NT2/D1 (cell line): ENCODE data around the gene G3BP2.
A peak's percentile ranks its signal among the peaks of the same experiment; 100 is the strongest.
"Not testable (repeated sequence)": the region's sequence is repeated elsewhere in the genome, so short reads cannot be mapped to it uniquely, and the experiment has no call there.

Experiments
- DNase-seq: peaks from one replicate; pipeline ENCODE4 v3.0.0-alpha.2; 2011; ENCODE audit warnings: low read depth, low spot score
- H3K27me3 ChIP-seq: 2 replicates; pipeline ENCODE4 v1.6.0; 2011; ENCODE audit warnings: mild to moderate bottlenecking; ENCODE audit not compliant: insufficient read length, insufficient read depth
- H3K36me3 ChIP-seq: 2 replicates; pipeline ENCODE4 v1.6.1; 2011; ENCODE audit warnings: mild to moderate bottlenecking, low read length, mixed read lengths; ENCODE audit not compliant: insufficient read depth, insufficient read length
- H3K4me1 ChIP-seq: 2 replicates; pipeline ENCODE4 v1.5.1; 2011; ENCODE audit not compliant: insufficient read depth, insufficient read length
- H3K4me3 ChIP-seq: 2 replicates; pipeline ENCODE4 v1.5.1; 2011; ENCODE audit warnings: low read depth; ENCODE audit not compliant: insufficient read length
- H3K9ac ChIP-seq: 2 replicates; pipeline ENCODE4 v1.6.0; 2011; ENCODE audit warnings: low read depth; ENCODE audit not compliant: insufficient read length
- H3K9me3 ChIP-seq: 2 replicates; pipeline ENCODE4 v1.5.1; 2011; ENCODE audit warnings: mild to moderate bottlenecking, low read length; ENCODE audit not compliant: insufficient read depth
- SUZ12 ChIP-seq: IDR thresholded peaks from 2 replicates; pipeline ENCODE4 v1.6.1; 2011; ENCODE audit not compliant: insufficient read length, insufficient read depth; ENCODE audit errors: extremely low read depth
- YY1 ChIP-seq: IDR thresholded peaks from 2 replicates; pipeline ENCODE4 v1.6.1; 2011; ENCODE audit not compliant: insufficient read length, insufficient read depth
- ZNF274 ChIP-seq: IDR thresholded peaks from 2 replicates; pipeline ENCODE4 v1.6.1; 2011; ENCODE audit warnings: mild to moderate bottlenecking, low read depth, low read length

G3BP2 gene

GRCh38 chr4:75673027-75673958, at the start of gene G3BP2:
TSS of gene G3BP2 (minus strand) at chr4:75673411. CDS start at chr4:75662025, 11,386 bp downstream.
- H3K27me3 ChIP-seq = no peaks in the 10 kb centered on the region
- no peaks in the 10 kb centered on the region for H3K9me3 ChIP-seq
- H3K9ac ChIP-seq = peak within 1 kb of the TSS; percentile 98
- TF ChIP-seq SUZ12 (no peak), YY1 (no peak), ZNF274 (no peak)
- H3K4me3 ChIP-seq = peak within 1 kb of the TSS; percentile 81
- DNase-seq = peak; percentile 92
- H3K36me3 ChIP-seq = peaks cover 21% of the 10 kb centered on the region
- no peaks in the 10 kb centered on the region for H3K4me1 ChIP-seq

GRCh38 chr4:75722417-75722816, 49.2 kb upstream of the G3BP2 start:
- Histone ChIP-seq H3K4me1 (peaks cover 3% of the 10 kb centered on the region), H3K4me3 (peak overlapping the region; percentile 87), H3K27me3 (no peaks in the 10 kb centered on the region), H3K36me3 (peaks cover 29% of the 10 kb centered on the region), H3K9me3 (no peaks in the 10 kb centered on the region), H3K9ac (no peak overlapping the region)
- no peak for TF ChIP-seq YY1
- no peak for DNase-seq

- Histone ChIP-seq H3K4me1 (peaks cover 5% of the 10 kb centered on the region), H3K4me3 (no peak overlapping the region), H3K9ac (no peak overlapping the region), H3K27me3 (no peaks in the 10 kb centered on the region), H3K36me3 (peaks cover 36% of the 10 kb centered on the region), H3K9me3 (no peaks in the 10 kb centered on the region)
- no peak for DNase-seq
- TF ChIP-seq YY1 (no peak), ZNF274 (no peak), SUZ12 (no peak)
These were observed 45.3 kb upstream of the G3BP2 start for GRCh38 chr4:75718529-75718928.

- DNase-seq = no peak
- H3K4me3 ChIP-seq = no peak overlapping the region
- no peaks in the 10 kb centered on the region for H3K27me3 ChIP-seq
- no peak overlapping the region for H3K9ac ChIP-seq
- peaks cover 5% of the 10 kb centered on the region for H3K4me1 ChIP-seq
- H3K36me3 ChIP-seq = peaks cover 41% of the 10 kb centered on the region
- H3K9me3 ChIP-seq = no peaks in the 10 kb centered on the region
- TF ChIP-seq YY1 (no peak), ZNF274 (no peak), SUZ12 (no peak)
These were observed 44.2 kb upstream of the G3BP2 start for GRCh38 chr4:75717408-75717807.

- DNase-seq, H3K4me3 ChIP-seq, H3K27me3 ChIP-seq, H3K9me3 ChIP-seq, H3K9ac ChIP-seq, H3K4me1 ChIP-seq: not testable (repeated sequence)
- peaks cover 41% of the 10 kb centered on the region for H3K36me3 ChIP-seq
These were observed 42.8 kb upstream of the G3BP2 start for GRCh38 chr4:75716054-75716453.

- Histone ChIP-seq H3K9me3 (no peaks in the 10 kb centered on the region), H3K27me3 (no peaks in the 10 kb centered on the region), H3K36me3 (peaks cover 44% of the 10 kb centered on the region), H3K9ac (no peak overlapping the region), H3K4me3 (no peak overlapping the region), H3K4me1 (peaks cover 2% of the 10 kb centered on the region)
- TF ChIP-seq ZNF274 (no peak), YY1 (no peak), SUZ12 (no peak)
- no peak for DNase-seq
These were observed 42.0 kb upstream of the G3BP2 start for GRCh38 chr4:75715105-75715799.

- Histone ChIP-seq H3K36me3 (peaks cover 49% of the 10 kb centered on the region), H3K9ac (no peak overlapping the region), H3K4me1 (peaks cover 4% of the 10 kb centered on the region), H3K9me3 (no peaks in the 10 kb centered on the region), H3K27me3 (no peaks in the 10 kb centered on the region), H3K4me3 (no peak overlapping the region)
- TF ChIP-seq ZNF274 = no peak
- TF ChIP-seq YY1 = no peak
- TF ChIP-seq SUZ12 = no peak
- DNase-seq = no peak
These were observed 41.5 kb upstream of the G3BP2 start for GRCh38 chr4:75714704-75715103.
